GM18873 (cell line): Measurements from ENCODE around the gene CKB.
"Not testable (repeated sequence)": the region's sequence is repeated elsewhere in the genome, so short reads cannot be mapped to it uniquely, and the experiment has no call there.

Source experiments
- ATAC-seq: cut with Tn5 transposase; IDR thresholded peaks from one replicate; pipeline ENCODE4 v1.9.1; 2021; ENCODE audit warnings: mild to moderate bottlenecking, moderate library complexity, moderate number of reproducible peaks; ENCODE audit not compliant: unreplicated experiment, low FRiP score

Gene CKB

GRCh38 chr14:103514596-103515421 lies 7.8 kb downstream of the CKB start:
- ATAC-seq: no peak

- no peak for ATAC-seq
These were observed 9.7 kb downstream of the CKB start for GRCh38 chr14:103512701-103513611.

- ATAC-seq: not testable (repeated sequence)
These were observed 10.4 kb downstream of the CKB start for GRCh38 chr14:103512180-103512579.

GRCh38 chr14:103510724-103511693 lies 11.6 kb downstream of the CKB start:
- no peak for ATAC-seq

- no peak for ATAC-seq
These were observed 12.5 kb downstream of the CKB start for GRCh38 chr14:103509864-103510723.

- no peak for ATAC-seq
These were observed 13.9 kb downstream of the CKB start for GRCh38 chr14:103508521-103509329.

- no peak for ATAC-seq
These were observed 14.9 kb downstream of the CKB start for GRCh38 chr14:103507751-103508150.

GRCh38 chr14:103504991-103505565 lies 17.6 kb downstream of the CKB start:
- no peak for ATAC-seq

- no peak for ATAC-seq
These were observed 19.3 kb downstream of the CKB start for GRCh38 chr14:103503296-103503695.

GRCh38 chr14:103502877-103503276 lies 19.8 kb downstream of the CKB start:
- ATAC-seq: no peak

- no peak for ATAC-seq
These were observed 20.5 kb downstream of the CKB start for GRCh38 chr14:103501921-103502669.

- ATAC-seq: no peak
These were observed 21.4 kb downstream of the CKB start for GRCh38 chr14:103501041-103501870.

GRCh38 chr14:103500148-103500990 lies 22.3 kb downstream of the CKB start:
- ATAC-seq: no peak

- ATAC-seq: no peak
These were observed 22.9 kb downstream of the CKB start for GRCh38 chr14:103499709-103500108.

GRCh38 chr14:103496776-103497175 lies 25.9 kb downstream of the CKB start:
- no peak for ATAC-seq

GRCh38 chr14:103495854-103496253 lies 26.8 kb downstream of the CKB start:
- no peak for ATAC-seq
